NCI-H1436 (cell line): ENCODE data around the gene ITGB7.
"Not testable (repeated sequence)": the region's sequence is repeated elsewhere in the genome, so short reads cannot be mapped to it uniquely, and the experiment has no call there.

Experiments used
- DNase-seq: peaks from one replicate; lab custom pipeline; 2025; lab: John Stamatoyannopoulos, UW

The ITGB7 gene

DNA sequence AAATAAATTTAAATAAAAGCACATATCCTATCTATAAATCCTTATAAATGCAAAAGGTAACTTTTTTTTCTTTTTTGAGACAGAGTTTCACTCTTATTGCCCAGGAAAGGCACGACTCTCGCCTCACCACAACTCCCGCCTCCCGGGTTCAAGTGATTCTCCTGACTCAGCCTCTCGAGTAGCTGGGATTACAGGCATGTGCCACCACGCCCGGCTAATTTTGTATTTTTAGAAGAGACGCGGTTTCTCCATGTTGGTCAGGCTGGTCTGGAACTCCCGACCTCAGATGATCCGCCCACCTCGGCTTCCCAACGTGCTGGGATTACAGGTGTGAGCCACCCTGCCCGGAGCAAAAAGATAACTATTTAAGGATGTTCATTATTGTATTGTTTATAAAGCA is 28.2 kb downstream of the ITGB7 start:
- not testable (repeated sequence) for DNase-seq

- not testable (repeated sequence) for DNase-seq
Observed at GRCh38 chr12:53177447-53177846, 29.6 kb downstream of the ITGB7 start.

GRCh38 chr12:53176750-53177149 is 30.3 kb downstream of the ITGB7 start:
- DNase-seq, result no peak

DNA sequence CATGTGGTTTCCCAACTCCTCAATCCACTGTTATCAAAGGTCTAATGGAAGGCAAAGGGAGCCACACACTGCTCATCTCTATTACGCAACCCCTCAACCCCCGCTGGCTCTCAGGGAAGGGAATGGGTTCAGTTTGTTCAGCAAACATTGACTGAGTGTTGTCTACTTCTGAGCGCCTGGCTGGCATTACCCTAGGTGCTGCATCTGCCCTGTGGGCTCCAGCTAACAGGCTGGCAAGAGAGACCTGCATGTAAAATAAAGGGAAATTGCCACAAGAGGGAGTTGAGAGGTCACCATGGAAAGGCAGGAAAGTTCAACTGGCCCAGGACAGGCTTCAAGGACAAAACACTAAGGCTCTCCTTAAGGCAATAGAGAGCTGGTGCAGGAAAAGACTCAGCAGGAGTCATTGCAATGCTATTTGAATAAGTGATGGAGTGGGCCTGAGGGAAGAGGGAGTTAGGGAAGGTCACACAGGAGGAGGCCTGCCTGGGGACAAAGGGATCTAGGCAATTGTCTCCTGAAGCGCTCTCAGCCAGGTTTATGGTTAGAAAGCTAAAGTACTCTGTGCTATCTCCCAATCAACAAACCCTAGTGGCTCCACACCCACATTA is 32.1 kb downstream of the ITGB7 start:
- DNase-seq, result no peak

GRCh38 chr12:53173085-53173715 is 33.9 kb downstream of the ITGB7 start:
- no peak for DNase-seq

DNA sequence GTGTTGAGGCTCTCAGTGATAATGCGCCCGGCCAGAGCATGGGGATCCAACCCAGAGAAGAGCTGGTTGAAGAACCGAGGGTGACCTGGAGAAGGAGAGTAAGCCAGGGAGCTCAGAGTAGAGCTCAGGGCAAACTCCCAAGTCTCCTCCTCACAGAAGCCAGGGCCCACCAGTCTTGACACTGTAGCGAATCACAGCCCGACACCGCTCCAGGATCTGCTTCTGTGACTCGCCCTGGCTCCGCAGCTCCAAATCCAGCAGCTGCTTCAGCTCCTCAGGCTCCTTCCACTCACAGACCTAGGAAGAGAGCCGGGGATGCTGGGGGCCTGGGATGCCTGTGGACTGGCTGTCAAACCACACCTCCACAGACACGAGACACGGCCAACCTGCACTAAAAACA is 34.7 kb downstream of the ITGB7 start:
- DNase-seq, result no peak

DNA sequence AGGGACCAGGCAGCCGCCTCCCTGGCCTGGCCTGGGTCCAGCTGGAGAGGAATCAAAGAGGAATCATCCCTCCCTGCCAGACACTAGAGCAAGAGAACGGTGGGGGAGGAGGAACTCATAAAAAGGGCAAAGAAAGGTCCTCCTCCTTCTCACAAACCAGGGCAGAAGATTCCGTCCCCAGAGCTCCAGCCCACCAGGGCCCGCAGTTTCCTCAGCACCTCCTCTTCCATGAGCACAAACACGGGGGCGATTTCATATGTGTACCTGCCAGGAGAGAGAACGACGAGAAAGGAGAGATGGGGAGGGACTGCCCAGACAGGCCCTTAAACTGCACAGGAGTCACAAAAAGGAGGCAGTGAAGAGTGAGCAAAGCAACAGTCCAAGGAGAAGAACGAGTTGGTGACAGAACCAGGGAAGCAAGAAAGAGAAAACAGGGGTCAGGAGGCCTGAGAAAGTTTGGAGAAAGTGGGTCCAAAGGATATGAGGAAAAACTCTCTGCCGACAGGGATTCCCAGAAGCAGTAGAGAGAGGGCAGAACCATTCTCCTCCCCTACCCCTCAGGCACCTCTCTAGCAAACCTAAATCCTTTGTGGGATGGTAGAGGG is 35.2 kb downstream of the ITGB7 start:
- no peak for DNase-seq

GRCh38 chr12:53170876-53171724 is 36.0 kb downstream of the ITGB7 start:
- DNase-seq, result no peak

- DNase-seq, result no peak
Observed at GRCh38 chr12:53170215-53170614, 36.8 kb downstream of the ITGB7 start.

DNA sequence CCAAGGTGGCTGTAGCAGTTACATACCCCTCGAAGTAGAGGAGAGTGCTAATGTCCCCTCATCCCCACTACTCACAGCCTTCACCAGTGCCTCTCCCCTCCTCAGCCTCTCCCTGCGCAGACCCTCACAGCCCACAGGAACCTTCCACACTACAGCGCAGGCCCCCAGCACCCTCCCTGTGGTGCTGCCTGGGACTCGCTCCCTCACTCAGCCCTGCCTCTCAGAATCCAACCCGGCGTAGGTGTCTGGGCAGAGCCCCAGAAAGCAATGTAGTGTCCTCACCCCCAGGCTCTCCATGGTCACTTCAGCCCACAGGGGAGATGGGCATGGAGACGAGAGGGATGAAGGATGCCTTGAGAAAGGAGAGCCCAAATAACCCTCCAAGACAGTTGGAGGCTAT is 37.4 kb downstream of the ITGB7 start:
- DNase-seq, result no peak

DNA sequence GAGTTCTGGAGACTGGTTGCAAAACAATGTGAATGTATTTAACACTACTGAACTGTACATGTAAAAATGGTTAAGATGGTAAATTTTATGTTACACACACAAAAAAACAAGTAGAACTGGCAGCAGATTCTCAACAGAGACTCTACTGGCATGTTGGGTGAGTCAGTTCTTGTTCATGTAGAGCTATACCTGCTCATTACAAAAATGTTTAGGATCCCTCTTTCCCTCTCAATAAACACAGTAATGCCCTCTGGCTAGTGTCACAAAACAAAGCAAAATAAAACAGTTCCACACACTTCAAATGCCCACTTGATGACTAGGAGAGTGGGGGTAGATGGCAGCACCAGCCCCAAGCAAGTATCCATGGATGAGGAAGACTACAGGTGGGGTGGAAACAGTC is 40.2 kb downstream of the ITGB7 start:
- no peak for DNase-seq

DNA sequence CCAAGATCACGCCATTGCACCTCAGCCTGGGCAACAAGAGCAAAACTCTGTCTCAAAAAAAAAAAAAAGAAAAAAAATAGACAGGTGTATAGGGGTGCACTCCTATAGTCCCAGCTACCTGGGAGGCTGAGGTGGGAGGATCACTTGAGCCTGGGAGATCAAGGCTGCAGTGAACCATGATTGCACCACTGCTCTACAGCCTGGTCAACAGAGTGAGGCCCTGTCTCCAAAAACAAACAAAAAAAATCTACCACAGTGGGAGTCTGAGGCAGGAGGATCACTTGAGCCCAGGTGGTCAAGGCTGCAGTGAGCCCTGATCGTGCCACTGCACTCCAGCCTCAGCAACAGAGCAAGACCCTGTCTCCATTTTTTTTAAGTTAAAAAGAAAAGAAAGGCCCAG is 44.0 kb downstream of the ITGB7 start:
- not testable (repeated sequence) for DNase-seq

GRCh38 chr12:53161119-53161911 is 45.7 kb downstream of the ITGB7 start:
- no peak for DNase-seq

DNA sequence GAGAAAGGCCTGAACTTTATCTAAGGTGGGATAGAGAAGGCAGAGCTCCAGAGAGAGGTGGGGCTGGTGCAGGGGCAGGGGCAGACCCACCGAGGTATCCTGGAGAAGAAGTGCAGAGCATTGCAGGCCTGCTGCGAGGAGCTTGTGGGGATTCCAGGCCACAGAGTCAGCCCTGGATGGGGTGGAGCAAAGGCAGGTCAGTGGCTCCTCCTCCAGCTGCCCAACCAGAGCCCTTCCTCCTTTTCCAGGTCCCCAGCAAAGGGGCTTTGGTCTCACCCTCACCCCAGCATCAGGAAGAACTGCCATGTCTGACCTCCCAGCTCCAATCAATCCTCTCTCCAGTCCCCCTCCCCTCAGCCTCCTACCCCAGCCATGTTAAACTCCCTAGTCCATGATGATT is 46.4 kb downstream of the ITGB7 start:
- no peak for DNase-seq

DNA sequence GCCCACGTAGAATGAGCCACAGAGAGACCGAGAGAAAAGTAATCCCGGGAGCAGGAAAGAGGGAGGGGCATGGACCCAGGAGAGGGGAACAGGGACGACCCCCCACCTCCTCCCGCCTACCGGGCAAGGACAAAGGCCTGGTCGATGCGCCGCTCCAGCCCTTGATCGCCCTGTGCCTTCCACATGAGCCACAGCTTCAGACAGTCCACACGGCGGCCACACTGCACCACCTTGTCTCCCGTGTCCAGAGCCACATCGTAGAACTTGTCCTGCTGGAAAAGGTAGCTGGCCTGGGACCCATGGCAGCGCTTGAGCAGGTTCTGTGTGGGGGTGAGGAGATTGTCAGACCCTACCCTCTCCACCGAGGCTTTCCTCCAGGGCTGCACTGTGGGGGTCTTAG is 47.1 kb downstream of the ITGB7 start:
- no peak for DNase-seq

- peak; percentile 38 for DNase-seq
Observed at GRCh38 chr12:53159195-53159839, 47.7 kb downstream of the ITGB7 start.

DNA sequence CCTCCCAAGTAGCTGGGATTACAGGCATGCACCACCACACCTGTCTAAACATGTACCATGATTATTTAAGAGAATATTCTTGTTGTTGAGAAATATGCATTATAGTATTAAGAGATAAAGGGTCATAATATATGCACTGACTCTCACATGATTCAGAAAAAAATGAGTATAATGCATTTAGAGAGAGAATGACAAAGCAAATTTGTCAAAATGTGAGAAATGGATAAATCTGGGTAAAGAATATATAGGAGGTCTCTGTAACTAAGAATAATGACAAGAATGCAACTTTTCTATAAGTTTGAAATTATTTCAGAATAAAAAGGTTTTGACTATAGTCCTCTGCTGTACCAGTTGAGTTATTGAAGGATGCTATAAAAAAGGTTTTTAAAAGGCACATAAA is 54.7 kb downstream of the ITGB7 start:
- DNase-seq, result no peak

- DNase-seq, result no peak
Observed at GRCh38 chr12:53151039-53151438, 56.0 kb downstream of the ITGB7 start.

DNA sequence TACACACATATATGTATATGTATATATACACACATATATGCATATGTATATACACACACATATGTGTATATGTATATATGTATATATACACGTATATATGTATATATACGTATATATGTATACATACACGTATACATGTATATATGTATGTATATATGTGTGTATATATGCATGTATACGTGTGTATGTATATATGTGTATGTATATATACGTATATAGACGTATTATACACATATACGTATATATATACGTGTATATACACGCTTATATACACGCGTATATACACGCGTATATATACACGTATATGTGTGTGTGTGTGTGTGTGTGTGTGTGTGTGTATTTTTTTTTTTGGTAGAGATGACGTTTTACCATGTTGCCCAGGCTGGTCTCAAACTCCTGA is 59.4 kb downstream of the ITGB7 start:
- DNase-seq, result no peak

DNA sequence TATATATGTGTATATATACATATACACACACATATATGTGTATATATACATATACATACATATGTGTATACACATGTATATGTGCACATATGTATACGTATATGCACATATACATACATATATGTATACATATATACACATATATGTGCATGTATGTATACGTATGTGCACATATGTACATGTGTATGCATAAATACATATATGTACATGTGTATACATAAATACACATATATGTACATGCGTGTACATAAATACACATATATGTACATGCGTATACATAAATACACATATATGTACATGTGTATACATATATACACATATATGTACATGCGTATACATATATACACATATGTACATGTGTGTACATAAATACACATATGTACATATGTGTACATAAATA is 59.9 kb downstream of the ITGB7 start:
- DNase-seq, result no peak
